NB4 (cell line): ENCODE measurements around the gene FRMPD4.

Experiments
- DNase-seq: peaks from one replicate; pipeline ENCODE4 v3.0.0; 2010; ENCODE audit warnings: low read depth
- H3K4me3 ChIP-seq: one replicate; pipeline ENCODE4 v1.5.1; 2011; ENCODE audit warnings: mild to moderate bottlenecking, low read depth, low read length, moderate library complexity
- CTCF ChIP-seq: IDR thresholded peaks from one replicate; pipeline ENCODE4 v1.5.1; 2012; ENCODE audit warnings: low read depth, low read length
- MAX ChIP-seq: IDR thresholded peaks from 2 replicates; pipeline ENCODE4 v1.6.1; 2011; ENCODE audit warnings: low read depth, low read length
- MYC ChIP-seq: IDR thresholded peaks from 2 replicates; pipeline ENCODE4 v1.6.1; 2011; ENCODE audit warnings: low read depth, low read length
- POLR2A ChIP-seq: IDR thresholded peaks from 2 replicates; pipeline ENCODE4 v1.6.1; 2011; ENCODE audit warnings: mild to moderate bottlenecking; ENCODE audit not compliant: insufficient read length; ENCODE audit errors: extremely low read depth

Gene FRMPD4

GRCh38 chrX:12401252-12401651 is 263.0 kb downstream of the FRMPD4 start:
- no peak for DNase-seq
- no peak overlapping the region for H3K4me3 ChIP-seq
- TF ChIP-seq CTCF (no peak), POLR2A (no peak), MAX (no peak), MYC (no peak)

- TF ChIP-seq MAX = no peak
- no peak for TF ChIP-seq CTCF
- no peak for TF ChIP-seq MYC
- no peak for TF ChIP-seq POLR2A
- no peak for DNase-seq
- H3K4me3 ChIP-seq = no peak overlapping the region
Observed at GRCh38 chrX:12403474-12404082, 265.3 kb downstream of the FRMPD4 start.

GRCh38 chrX:12405306-12405705 is 267.0 kb downstream of the FRMPD4 start:
- no peak overlapping the region for H3K4me3 ChIP-seq
- no peak for DNase-seq
- no peak for TF ChIP-seq POLR2A

- TF ChIP-seq POLR2A (no peak), MAX (no peak), MYC (no peak), CTCF (no peak)
- H3K4me3 ChIP-seq = no peak overlapping the region
- no peak for DNase-seq
Observed at GRCh38 chrX:12410523-12410922, 272.2 kb downstream of the FRMPD4 start.

GRCh38 chrX:12411831-12412230 is 273.6 kb downstream of the FRMPD4 start:
- no peak overlapping the region for H3K4me3 ChIP-seq
- DNase-seq = no peak
- TF ChIP-seq CTCF (no peak), POLR2A (no peak), MAX (no peak), MYC (no peak)

GRCh38 chrX:12412561-12412960 is 274.3 kb downstream of the FRMPD4 start:
- DNase-seq = no peak
- TF ChIP-seq MAX = no peak
- TF ChIP-seq CTCF = no peak
- TF ChIP-seq MYC = no peak
- no peak for TF ChIP-seq POLR2A
- no peak overlapping the region for H3K4me3 ChIP-seq
